Choroid plexus epithelial cell (primary cell): ENCODE measurements around the gene TMPRSS11F.

Experiments used
- DNase-seq: peaks from one replicate; pipeline ENCODE4 v3.0.0-alpha.2; 2010; ENCODE audit warnings: low read depth
- H3K4me3 ChIP-seq: 2 replicates; pipeline ENCODE4 v1.5.1; 2011; ENCODE audit warnings: low read depth, mild to moderate bottlenecking, control low read depth, low read length, moderate library complexity
- CTCF ChIP-seq: conservative IDR thresholded peaks from 2 replicates; pipeline ENCODE4 v1.5.1; 2011; ENCODE audit warnings: low read depth, mild to moderate bottlenecking, control low read depth, inconsistent platforms, low read length, moderate library complexity

TMPRSS11F gene

DNA sequence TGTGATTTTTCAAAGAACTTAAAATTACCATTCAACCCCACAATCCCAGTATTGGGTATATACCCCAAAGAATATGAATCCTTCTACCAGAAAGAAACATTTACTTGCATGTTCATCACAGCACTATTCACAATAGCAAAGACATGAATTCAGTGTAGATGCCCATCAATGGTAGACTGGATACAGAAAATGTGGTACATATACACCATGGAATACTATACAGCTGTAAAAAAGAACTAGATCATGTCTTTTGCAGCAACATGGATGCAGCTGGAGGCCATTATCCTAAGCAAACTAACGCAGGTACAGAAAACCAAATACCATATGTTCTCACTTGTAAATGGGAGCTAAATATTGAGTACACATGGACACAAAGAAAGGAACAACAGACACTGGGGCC, 34.1 kb upstream of the TMPRSS11F start:
- H3K4me3 ChIP-seq, result no peak overlapping the region
- no peak for DNase-seq
- no peak for TF ChIP-seq CTCF

GRCh38 chr4:68162196-68162595, 32.5 kb upstream of the TMPRSS11F start:
- H3K4me3 ChIP-seq, result no peak overlapping the region
- no peak for TF ChIP-seq CTCF
- DNase-seq, result no peak

DNA sequence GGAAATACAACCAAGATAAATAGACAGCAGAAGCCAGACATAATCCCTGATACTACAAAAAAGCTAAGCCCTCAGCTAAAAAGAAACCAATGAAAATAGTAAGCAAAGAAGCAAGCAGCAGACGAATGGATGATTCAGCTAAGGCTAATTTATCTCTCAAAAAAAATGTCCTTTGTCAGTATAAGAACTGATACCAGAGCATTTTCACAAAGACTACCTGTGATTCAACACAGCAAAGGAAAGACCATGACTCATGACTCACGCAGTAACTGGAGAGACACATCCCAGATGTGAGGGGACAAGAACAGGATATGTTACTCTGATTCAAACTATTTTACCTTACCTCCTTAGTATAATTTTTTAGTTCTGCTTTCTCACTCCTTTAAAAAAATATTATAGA, 22.7 kb upstream of the TMPRSS11F start:
- no peak for DNase-seq
- TF ChIP-seq CTCF, result no peak

GRCh38 chr4:68148800-68149685, 19.4 kb upstream of the TMPRSS11F start:
- no peak for TF ChIP-seq CTCF
- H3K4me3 ChIP-seq, result no peak overlapping the region
- DNase-seq, result no peak

More for the DNA sequence above, 22.7 kb upstream of the TMPRSS11F start:
- no peak overlapping the region for H3K4me3 ChIP-seq

GRCh38 chr4:68147079-68147478, 17.4 kb upstream of the TMPRSS11F start:
- no peak for DNase-seq
- TF ChIP-seq CTCF, result no peak
- H3K4me3 ChIP-seq, result no peak overlapping the region

- TF ChIP-seq CTCF, result no peak
- no peak overlapping the region for H3K4me3 ChIP-seq
- no peak for DNase-seq
Observed at GRCh38 chr4:68145261-68145660, 15.6 kb upstream of the TMPRSS11F start.

- no peak for DNase-seq
- no peak for TF ChIP-seq CTCF
- no peak overlapping the region for H3K4me3 ChIP-seq
Observed at GRCh38 chr4:68141852-68142251, 12.2 kb upstream of the TMPRSS11F start.
